GM18505 (cell line): ENCODE data around the gene LECT2.

Source experiments
- ATAC-seq: cut with Tn5 transposase; IDR thresholded peaks from one replicate; pipeline ENCODE4 v1.9.1; 2021; ENCODE audit not compliant: unreplicated experiment
- POLR2A ChIP-seq: IDR thresholded peaks from 4 replicates; pipeline ENCODE4 v1.6.1; 2011; ENCODE audit warnings: borderline replicate concordance; ENCODE audit not compliant: insufficient read depth, insufficient read length; ENCODE audit errors: extremely low read depth

Gene LECT2

GRCh38 chr5:135971701-135972100, 16.9 kb upstream of the LECT2 start:
- no peak for ATAC-seq

GRCh38 chr5:135966790-135967189, 12.0 kb upstream of the LECT2 start:
- no peak for ATAC-seq
- no peak for TF ChIP-seq POLR2A

More at GRCh38 chr5:135971701-135972100, 16.9 kb upstream of the LECT2 start:
- no peak for TF ChIP-seq POLR2A

DNA sequence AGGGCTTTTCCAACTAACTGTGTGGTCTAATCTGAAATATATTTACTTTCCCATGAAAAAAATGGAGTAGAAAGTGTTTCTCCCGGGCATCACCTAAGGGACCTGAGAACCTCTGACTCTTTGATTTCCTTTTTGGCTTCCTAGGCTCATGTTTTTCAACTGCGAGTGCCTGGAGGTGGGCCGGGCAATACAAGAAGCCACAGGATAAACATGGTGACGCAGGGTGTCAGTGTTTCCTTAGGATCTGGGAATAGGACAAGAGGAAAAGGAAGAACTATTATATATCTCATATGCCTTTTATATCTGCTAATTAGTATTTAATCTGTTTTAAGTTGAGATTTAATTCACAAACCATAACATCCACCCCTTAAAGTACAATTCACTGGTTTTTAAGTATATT, 11.4 kb upstream of the LECT2 start:
- no peak for TF ChIP-seq POLR2A
- ATAC-seq = no peak

GRCh38 chr5:135965504-135965903, 10.7 kb upstream of the LECT2 start:
- no peak for TF ChIP-seq POLR2A
- ATAC-seq = no peak

GRCh38 chr5:135964670-135965320, 10.0 kb upstream of the LECT2 start:
- TF ChIP-seq POLR2A = no peak
- no peak for ATAC-seq

DNA sequence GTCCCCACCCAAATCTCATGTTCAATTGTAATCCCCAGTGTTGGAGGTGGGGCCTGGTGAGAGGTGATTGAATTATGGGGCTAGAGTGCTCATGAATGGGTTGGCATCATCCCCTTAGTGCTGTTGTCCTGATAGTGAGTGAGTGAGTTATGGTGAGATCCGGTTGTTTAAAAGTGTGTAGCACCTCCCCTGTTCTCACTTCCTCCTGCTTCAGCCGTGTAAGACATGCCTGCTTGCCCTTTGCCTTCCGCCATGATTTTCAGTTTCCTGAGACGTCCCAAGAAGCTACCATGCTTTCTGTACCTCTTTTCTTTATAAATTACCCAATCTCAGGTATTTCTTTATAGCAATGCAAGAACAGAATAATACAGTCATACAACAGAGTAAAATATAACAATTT, 742 bp upstream of the LECT2 start:
- TF ChIP-seq POLR2A = no peak
- ATAC-seq = no peak

DNA sequence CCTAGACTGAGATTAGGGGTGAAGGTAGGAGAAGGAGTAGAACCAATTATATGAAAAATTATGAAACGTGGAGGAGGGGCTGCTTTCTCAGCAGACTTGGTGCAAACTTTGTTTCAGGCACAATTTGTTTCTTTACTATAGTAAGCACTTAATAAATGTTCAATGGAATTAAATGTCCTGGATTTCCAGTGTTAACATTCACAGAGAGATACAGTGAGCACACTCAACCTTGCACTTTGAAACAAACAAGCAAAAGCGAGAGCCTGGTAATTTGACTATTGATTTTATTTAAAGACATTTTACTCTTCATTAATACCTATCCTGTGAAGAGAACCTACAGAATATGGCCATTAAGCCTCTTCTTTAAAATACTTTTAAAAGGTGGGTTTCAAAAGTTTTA, 933 bp downstream of the LECT2 start:
- TF ChIP-seq POLR2A = no peak
- ATAC-seq = no peak

GRCh38 chr5:135952683-135953082, 2.1 kb downstream of the LECT2 start:
- ATAC-seq = no peak
- TF ChIP-seq POLR2A = no peak

GRCh38 chr5:135951807-135952206, 3.0 kb downstream of the LECT2 start:
- no peak for ATAC-seq
- no peak for TF ChIP-seq POLR2A

DNA sequence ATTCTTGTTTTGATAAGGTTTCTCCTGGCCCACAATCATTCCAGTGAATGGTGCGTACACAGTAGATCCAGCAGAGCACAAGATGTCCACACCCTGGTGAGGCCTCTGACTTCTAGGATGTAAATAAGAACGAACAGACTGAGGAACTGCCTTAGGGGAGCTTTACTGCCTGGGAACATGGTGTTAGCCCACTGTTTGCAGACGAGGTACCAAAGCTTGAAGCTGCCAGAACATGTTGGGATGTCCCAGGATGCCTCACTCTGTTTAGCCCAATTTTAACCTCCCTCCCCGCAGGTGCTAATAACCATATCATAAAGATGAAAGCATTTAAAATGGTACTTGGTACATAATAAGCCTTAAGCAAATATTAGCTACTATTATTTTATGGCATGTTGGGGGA, 3.5 kb downstream of the LECT2 start:
- no peak for ATAC-seq
- TF ChIP-seq POLR2A = no peak

- no peak for TF ChIP-seq POLR2A
- ATAC-seq = no peak
Measured at GRCh38 chr5:135950611-135951010, 4.2 kb downstream of the LECT2 start.

- no peak for ATAC-seq
- no peak for TF ChIP-seq POLR2A
Measured at GRCh38 chr5:135944967-135945560, 9.7 kb downstream of the LECT2 start.

GRCh38 chr5:135944564-135944963, 10.2 kb downstream of the LECT2 start:
- no peak for TF ChIP-seq POLR2A
- ATAC-seq = no peak

GRCh38 chr5:135942202-135942771, 12.5 kb downstream of the LECT2 start:
- TF ChIP-seq POLR2A = no peak
- no peak for ATAC-seq
